H7 (cell line): Measurements from ENCODE around the gene TNS2. TPM values are rescaled to one million over a fixed set of nuclear protein-coding genes. Genes with fewer than 3 reads are reported as not detected.
A peak's percentile ranks its signal among the peaks of the same experiment; 100 is the strongest.

Experiments used
- DNase-seq: peaks from one replicate; pipeline ENCODE4 v3.0.0; 2012
- H3K27me3 ChIP-seq: 2 replicates; pipeline ENCODE4 v1.6.0; 2011; ENCODE audit warnings: mild to moderate bottlenecking, low read length; ENCODE audit not compliant: control insufficient read depth, insufficient read depth
- H3K36me3 ChIP-seq: replicated peaks from 2 replicates; pipeline ENCODE4 v1.5.1; 2011; ENCODE audit warnings: low read length; ENCODE audit not compliant: control insufficient read depth, insufficient read depth
- H3K4me3 ChIP-seq: 2 replicates; pipeline ENCODE4 v1.5.1; 2011; ENCODE audit warnings: low read depth, mild to moderate bottlenecking, control low read depth, low read length, moderate library complexity; ENCODE audit not compliant: insufficient read depth
- total RNA-seq: library from RNA; depleted of rRNA; stranded (reverse); fragments of >200 nt; shearing (Covaris generic); gene quantifications from 2 replicates; pipeline ENCODE4 v1.2.3, GENCODE V29; 2014

Gene TNS2
- total RNA-seq, 1 experiment from 2014 or later: 7.6 TPM

DNA sequence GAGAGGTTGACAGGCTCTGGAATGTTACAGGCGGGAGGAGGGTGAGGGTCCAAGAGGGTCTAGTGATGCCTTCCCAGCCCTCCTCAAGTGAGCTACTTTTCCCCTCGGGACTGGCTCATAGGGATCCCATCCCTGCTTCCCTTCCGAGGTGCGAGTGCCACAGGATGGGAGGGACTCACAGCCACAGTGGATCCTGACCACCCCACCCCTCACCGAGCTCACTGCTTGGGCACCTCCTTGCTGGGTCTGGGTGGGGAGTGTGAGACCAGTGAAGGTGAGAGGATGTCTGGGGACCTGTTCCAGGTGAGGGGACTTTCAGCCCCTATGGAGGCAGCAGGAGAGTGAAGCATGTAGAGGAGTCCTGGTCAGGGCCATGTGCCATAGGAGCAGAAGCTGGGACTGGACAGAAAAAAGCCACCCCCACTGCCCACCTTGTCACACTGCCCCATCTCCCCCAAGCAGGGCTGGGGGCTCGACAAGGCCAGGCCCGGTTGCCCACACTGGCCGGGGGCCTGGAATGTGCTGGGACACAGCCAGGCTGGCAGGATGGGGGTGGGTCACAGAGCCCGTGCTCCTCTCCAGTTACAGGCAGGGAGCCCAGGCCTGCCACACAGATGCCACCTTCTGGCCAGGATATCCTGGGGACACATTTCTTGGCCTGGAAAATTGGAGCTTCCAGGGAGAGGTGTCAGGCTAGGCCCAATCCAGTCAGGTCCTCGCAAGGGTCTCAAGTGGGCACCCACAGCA lies 1.7 kb upstream of the TNS2 start:
- Histone ChIP-seq H3K36me3 (peaks cover 4% of the 10 kb centered on the region; the same call in 1 of the 2 replicates), H3K27me3 (peaks cover 7% of the 10 kb centered on the region), H3K4me3 (peak overlapping the region; percentile 46; the same call in 1 of the 2 replicates)
- DNase-seq: peak; percentile 59

DNA sequence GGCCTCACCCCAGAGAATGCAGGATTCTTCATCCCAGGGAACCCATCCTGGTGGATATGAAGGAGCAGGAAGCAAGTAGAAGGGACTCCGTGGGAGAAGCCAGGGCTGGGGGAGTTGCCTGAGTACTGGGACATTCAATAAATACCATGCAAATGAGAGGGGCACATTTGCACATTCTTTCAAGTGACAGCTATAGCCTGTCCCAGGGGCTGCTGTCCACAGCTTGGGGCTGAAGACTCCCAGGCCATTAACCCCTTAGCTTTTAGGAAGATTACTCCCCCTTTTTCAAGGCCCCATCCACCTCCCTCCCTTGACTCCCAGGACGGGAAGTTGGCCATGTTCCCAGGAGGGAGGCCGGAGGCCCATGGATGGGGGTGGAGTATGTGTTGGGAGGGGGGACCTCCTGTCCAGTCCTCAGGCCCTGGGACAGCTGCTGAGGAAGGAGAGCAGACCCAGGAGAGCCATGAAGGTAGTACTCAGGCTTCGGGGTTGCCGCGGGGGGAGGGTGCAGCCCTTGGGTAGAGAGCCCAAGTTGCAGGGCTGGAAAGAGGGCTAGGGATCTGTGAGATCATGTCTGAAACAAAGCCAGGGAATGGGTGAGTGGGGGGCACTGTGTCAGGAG lies 974 bp upstream of the TNS2 start:
- peak; percentile 79 for DNase-seq
- peaks cover 4% of the 10 kb centered on the region; the same call in 1 of the 2 replicates for H3K36me3 ChIP-seq
- H3K27me3 ChIP-seq: peaks cover 7% of the 10 kb centered on the region
- no peak overlapping the region for H3K4me3 ChIP-seq

GRCh38 chr12:53050426-53051057 lies 677 bp downstream of the TNS2 start:
- peaks cover 4% of the 10 kb centered on the region; the same call in 1 of the 2 replicates for H3K36me3 ChIP-seq
- H3K4me3 ChIP-seq: peak overlapping the region; percentile 35
- DNase-seq: peak; percentile 13
- no peaks in the 10 kb centered on the region; the same call in 1 of the 2 replicates for H3K27me3 ChIP-seq

- peak; percentile 26 for DNase-seq
- H3K4me3 ChIP-seq: no peak overlapping the region
- peaks cover 4% of the 10 kb centered on the region; the same call in 1 of the 2 replicates for H3K36me3 ChIP-seq
- no peaks in the 10 kb centered on the region for H3K27me3 ChIP-seq
Observed at GRCh38 chr12:53051058-53051880, 1.4 kb downstream of the TNS2 start.

- DNase-seq: no peak
- no peak overlapping the region for H3K4me3 ChIP-seq
- H3K27me3 ChIP-seq: no peaks in the 10 kb centered on the region
- H3K36me3 ChIP-seq: peaks cover 4% of the 10 kb centered on the region; the same call in 1 of the 2 replicates
Observed at GRCh38 chr12:53051881-53052412, 2.1 kb downstream of the TNS2 start.

GRCh38 chr12:53052419-53053217 lies 2.8 kb downstream of the TNS2 start:
- Histone ChIP-seq H3K27me3 (0 out of 2 replicates have a peak, but pooled peaks cover 2% of the 10 kb centered on the region), H3K4me3 (no peak overlapping the region), H3K36me3 (peaks cover 4% of the 10 kb centered on the region; the same call in 1 of the 2 replicates)
- DNase-seq: peak; percentile 22

GRCh38 chr12:53053218-53054111 lies 3.6 kb downstream of the TNS2 start:
- peak overlapping the region; percentile 76 for H3K4me3 ChIP-seq
- peak; percentile 88 for DNase-seq
- peaks cover 4% of the 10 kb centered on the region; the same call in 1 of the 2 replicates for H3K36me3 ChIP-seq
- H3K27me3 ChIP-seq: 0 out of 2 replicates have a peak, but pooled peaks cover 2% of the 10 kb centered on the region

DNA sequence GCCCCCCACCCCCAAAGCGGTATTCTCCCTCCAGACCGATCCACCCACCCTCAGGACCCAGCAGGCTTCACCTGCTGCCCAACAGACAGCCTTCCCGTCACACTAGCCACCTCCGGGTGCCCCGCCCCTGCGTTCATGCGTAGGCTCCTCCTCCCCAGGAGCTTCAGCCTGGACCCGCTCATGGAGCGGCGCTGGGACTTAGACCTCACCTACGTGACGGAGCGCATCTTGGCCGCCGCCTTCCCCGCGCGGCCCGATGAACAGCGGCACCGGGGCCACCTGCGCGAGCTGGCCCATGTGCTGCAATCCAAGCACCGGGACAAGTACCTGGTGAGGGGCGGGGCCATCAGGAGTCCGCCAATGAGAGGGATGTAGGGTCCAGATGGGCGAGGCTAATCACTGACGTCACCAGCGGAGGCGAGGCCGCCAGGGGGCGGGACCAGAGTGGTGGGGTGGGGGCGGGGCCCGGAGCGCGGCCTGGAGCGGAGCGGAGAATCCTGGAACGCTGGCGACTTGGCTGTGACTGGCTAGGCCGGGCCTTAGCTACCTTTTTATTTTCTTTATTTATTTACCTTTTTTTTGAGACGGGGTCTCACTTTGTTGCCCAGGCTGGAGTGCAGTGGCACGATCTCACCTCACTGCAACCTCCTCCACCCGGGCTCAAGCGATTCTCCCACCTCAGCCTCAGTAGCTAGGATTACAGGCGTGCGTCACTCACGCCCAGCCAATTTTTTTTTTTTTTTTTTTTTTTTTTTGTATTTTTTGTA lies 4.4 kb downstream of the TNS2 start:
- Histone ChIP-seq H3K27me3 (0 out of 2 replicates have a peak, but pooled peaks cover 2% of the 10 kb centered on the region), H3K36me3 (peaks cover 4% of the 10 kb centered on the region; the same call in 1 of the 2 replicates), H3K4me3 (peak overlapping the region; percentile 76)
- peak; percentile 98 for DNase-seq

- H3K36me3 ChIP-seq: peaks cover 4% of the 10 kb centered on the region; the same call in 1 of the 2 replicates
- peak; percentile 21 for DNase-seq
- H3K4me3 ChIP-seq: no peak overlapping the region
- peaks cover 2% of the 10 kb centered on the region; the same call in 1 of the 2 replicates for H3K27me3 ChIP-seq
Observed at GRCh38 chr12:53055471-53056266, 5.8 kb downstream of the TNS2 start.

- peaks cover 4% of the 10 kb centered on the region; the same call in 1 of the 2 replicates for H3K36me3 ChIP-seq
- peaks cover 2% of the 10 kb centered on the region; the same call in 1 of the 2 replicates for H3K27me3 ChIP-seq
- no peak for DNase-seq
- H3K4me3 ChIP-seq: no peak overlapping the region
Observed at GRCh38 chr12:53056296-53056695, 6.4 kb downstream of the TNS2 start.

DNA sequence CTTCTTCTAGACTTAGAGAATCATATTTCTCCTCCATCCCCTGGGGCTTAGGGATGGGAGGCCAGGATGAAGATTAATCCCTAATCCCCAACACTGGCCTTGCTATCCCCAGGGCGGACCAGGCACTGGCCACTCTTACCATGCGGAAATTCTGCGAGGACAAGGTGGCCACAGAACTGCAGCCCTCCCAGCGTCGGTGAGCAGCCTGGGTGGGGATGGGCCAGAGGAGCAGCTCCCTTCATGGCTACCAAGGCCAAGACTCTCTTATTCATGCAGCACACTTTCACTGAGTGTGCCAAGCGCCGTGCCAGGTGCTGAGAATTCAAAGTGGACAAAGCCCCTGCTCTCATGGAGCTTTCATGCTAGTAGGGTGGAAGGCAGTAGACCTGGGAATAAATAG lies 7.0 kb downstream of the TNS2 start:
- Histone ChIP-seq H3K27me3 (peaks cover 2% of the 10 kb centered on the region; the same call in 1 of the 2 replicates), H3K36me3 (no peaks in the 10 kb centered on the region), H3K4me3 (no peak overlapping the region)
- peak; percentile 13 for DNase-seq
